ENCODE results near the gene KIF1B. TPM values are rescaled to one million over a fixed set of nuclear protein-coding genes. Genes with fewer than 3 reads are reported as not detected.

KIF1B gene
- total and polyA plus RNA-seq, 7 donors: 31.8 to 391 (median 326) TPM

DNA sequence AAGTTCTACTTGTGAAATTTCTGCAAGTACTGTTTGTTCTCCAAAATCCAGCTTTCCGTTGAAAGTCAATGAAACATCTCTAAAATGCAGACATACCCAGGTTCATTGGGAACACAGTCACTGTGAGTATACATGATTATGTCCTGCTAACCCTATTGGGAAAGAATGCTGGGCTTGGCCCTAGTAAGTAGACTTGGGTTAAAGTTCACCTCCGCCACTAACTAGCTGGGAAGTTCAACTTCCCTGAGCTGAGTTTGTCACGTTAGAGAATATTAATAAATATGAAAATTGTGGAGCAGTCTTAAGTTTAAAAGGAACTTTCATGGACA is 178.0 kb downstream of the KIF1B start:
- WGBS, 3 donors: 64 to 69% (median 69%) methylated on average over 3 of the region's 3 CpGs
- peaks cover 8% of the 10 kb centered on the region for H3K4me1 ChIP-seq
- ATAC-seq (peak in 1 of 4 donors; percentile 24), DNase-seq (no peak)
- H3K36me3 ChIP-seq (ENCODE audit: insufficient read depth in 1 of 2, low read depth in 1 of 2): peaks cover 0 to 5% of the 10 kb centered on the region in 2 donors
- peak overlapping the region; percentile 45 for H3K4me3 ChIP-seq
- TF ChIP-seq, protein P1, sequence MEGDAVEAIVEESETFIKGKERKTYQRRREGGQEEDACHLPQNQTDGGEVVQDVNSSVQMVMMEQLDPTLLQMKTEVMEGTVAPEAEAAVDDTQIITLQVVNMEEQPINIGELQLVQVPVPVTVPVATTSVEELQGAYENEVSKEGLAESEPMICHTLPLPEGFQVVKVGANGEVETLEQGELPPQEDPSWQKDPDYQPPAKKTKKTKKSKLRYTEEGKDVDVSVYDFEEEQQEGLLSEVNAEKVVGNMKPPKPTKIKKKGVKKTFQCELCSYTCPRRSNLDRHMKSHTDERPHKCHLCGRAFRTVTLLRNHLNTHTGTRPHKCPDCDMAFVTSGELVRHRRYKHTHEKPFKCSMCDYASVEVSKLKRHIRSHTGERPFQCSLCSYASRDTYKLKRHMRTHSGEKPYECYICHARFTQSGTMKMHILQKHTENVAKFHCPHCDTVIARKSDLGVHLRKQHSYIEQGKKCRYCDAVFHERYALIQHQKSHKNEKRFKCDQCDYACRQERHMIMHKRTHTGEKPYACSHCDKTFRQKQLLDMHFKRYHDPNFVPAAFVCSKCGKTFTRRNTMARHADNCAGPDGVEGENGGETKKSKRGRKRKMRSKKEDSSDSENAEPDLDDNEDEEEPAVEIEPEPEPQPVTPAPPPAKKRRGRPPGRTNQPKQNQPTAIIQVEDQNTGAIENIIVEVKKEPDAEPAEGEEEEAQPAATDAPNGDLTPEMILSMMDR (IDR thresholded peaks at IDR 0.05): no peak
- no peaks in the 10 kb centered on the region for H3K9me3 ChIP-seq
- no peak overlapping the region for H3K27ac ChIP-seq
- intact Hi-C loops (cut with DNase I): no loop called here
- no peaks in the 10 kb centered on the region for H3K27me3 ChIP-seq (ENCODE audit: insufficient read depth in 3 of 3, low read length in 2 of 3)

DNA sequence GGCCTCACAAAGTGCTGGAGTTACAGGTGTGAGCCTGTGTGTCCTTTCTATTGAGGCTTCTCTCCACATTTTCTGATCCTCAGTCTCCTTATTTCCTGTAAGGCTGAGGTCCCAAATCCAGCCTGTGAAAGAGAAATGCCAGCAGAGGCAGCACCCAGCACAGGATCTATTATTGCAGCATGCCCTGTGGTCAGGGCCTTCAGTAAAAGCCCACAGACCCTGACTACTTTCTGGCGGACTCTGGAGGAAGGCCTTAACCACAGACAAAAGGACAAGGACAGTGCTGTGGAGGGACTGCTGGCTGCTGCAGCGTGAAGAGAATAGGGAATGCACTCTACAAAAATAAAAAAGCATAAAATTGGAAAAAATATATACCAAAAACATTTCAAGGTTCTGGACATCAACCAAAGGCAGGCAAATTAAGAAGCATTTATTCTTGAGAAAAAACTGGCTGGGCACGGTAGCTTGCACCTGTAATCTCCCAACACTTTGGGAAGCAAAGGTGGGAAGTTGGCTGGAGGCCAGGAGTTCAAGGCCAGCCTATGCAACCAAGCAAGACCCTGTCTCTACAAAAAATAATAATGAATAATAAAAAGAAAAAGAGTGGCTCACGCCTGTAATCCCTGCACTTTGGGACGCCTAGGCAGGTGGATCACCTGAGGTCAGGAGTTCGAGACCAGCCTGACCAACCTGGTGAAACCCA is 179.1 kb downstream of the KIF1B start:
- TF ChIP-seq, protein P1 (IDR thresholded peaks at IDR 0.05): no peak
- H3K27me3 ChIP-seq (ENCODE audit: insufficient read depth in 3 of 3, low read length in 2 of 3): no peaks in the 10 kb centered on the region
- no peak overlapping the region for H3K27ac ChIP-seq
- H3K4me1 ChIP-seq: peaks cover 8% of the 10 kb centered on the region
- no peaks in the 10 kb centered on the region for H3K36me3 ChIP-seq (ENCODE audit: insufficient read depth in 1 of 2, low read depth in 1 of 2)
- intact Hi-C loops (cut with DNase I): no loop called here
- DNase-seq (no peak), ATAC-seq (no peak)
- 92 to 96% (median 96%) methylated on average over 6 of the region's 6 CpGs for WGBS, 3 donors
- no peak overlapping the region for H3K4me3 ChIP-seq
- peaks cover 6% of the 10 kb centered on the region for H3K9me3 ChIP-seq

DNA sequence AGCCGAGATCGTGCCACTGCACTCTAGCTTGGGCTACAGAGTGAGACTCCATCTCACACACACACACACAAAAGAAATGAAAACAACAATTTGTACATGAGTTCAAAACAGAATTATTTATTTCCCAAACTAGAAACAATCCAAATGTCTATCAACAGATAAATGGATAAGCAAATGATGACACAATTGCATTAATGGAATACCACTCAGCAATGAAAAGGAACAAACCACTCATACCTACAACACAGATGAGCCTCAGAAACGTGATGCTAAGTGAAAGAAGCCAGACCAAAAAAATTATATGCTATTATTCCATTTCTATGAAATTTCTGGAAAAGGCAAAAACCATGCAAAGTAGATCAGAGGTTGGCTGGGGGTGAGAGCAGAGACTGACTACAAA is 186.5 kb downstream of the KIF1B start:
- H3K4me3 ChIP-seq: no peak overlapping the region
- 88 to 92% (median 90%) methylated on average over 3 of the region's 3 CpGs for WGBS, 3 donors
- H3K4me1 ChIP-seq: peaks cover 9% of the 10 kb centered on the region
- H3K9me3 ChIP-seq: peaks cover 8% of the 10 kb centered on the region
- no peaks in the 10 kb centered on the region for H3K27me3 ChIP-seq (ENCODE audit: insufficient read depth in 3 of 3, low read length in 2 of 3)
- intact Hi-C loops (cut with DNase I): no loop called here
- ATAC-seq (no peak), DNase-seq (no peak)
- H3K36me3 ChIP-seq (ENCODE audit: insufficient read depth in 1 of 2, low read depth in 1 of 2): peaks cover 0 to 4% of the 10 kb centered on the region in 2 donors
- H3K27ac ChIP-seq: no peak overlapping the region
- TF ChIP-seq, protein P1 (IDR thresholded peaks at IDR 0.05): no peak

DNA sequence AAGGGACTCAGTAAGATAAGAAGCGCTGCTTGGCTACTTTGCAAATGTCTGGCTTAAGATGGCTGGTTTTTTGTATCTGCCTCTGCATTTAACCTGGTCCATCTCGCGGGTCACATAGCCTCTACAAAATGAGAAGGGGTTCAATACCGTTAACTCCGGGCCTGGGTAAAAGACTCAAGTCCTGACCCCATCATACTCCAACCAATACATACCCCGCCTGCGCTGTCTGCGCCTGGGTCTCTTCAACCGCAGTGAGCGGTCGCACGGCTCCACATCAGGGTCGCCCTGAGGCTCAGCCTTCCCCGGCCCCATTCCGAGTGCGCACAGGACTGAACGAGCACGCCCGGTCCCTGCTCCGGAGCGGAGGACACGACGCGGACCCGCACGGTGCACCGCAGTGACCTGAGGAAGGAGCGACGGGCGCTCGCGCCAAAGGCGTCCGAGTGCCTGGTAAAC is 187.9 kb downstream of the KIF1B start:
- TF ChIP-seq, protein P1 (IDR thresholded peaks at IDR 0.05): no peak
- H3K4me3 ChIP-seq: peak overlapping the region; percentile 90
- peak overlapping the region; percentile 88 for H3K27ac ChIP-seq
- peaks cover 0 to 18% of the 10 kb centered on the region in 2 donors for H3K36me3 ChIP-seq (ENCODE audit: insufficient read depth in 1 of 2, low read depth in 1 of 2)
- WGBS, 3 donors: 1 to 2% (median 2%) methylated on average over 32 to 34 of the region's 34 CpGs
- DNase-seq (no peak), ATAC-seq (no peak)
- peaks cover 8% of the 10 kb centered on the region for H3K9me3 ChIP-seq
- H3K4me1 ChIP-seq: peaks cover 9% of the 10 kb centered on the region
- no peaks in the 10 kb centered on the region for H3K27me3 ChIP-seq (ENCODE audit: insufficient read depth in 3 of 3, low read length in 2 of 3)
- intact Hi-C loops (cut with DNase I): no loop called here
